GF-D8 (cell line): ENCODE data around the gene LCN1.
A peak's percentile ranks its signal among the peaks of the same experiment; 100 is the strongest.

Experiments used
- DNase-seq: peaks from one replicate; lab custom pipeline; 2025; lab: John Stamatoyannopoulos, UW

The LCN1 gene

GRCh38 chr9:135488527-135488926 lies 32.7 kb upstream of the LCN1 start:
- no peak for DNase-seq

- no peak for DNase-seq
Observed at GRCh38 chr9:135489188-135489906, 31.9 kb upstream of the LCN1 start.

- no peak for DNase-seq
Observed at GRCh38 chr9:135490166-135490870, 30.9 kb upstream of the LCN1 start.

- DNase-seq, result no peak
Observed at GRCh38 chr9:135490980-135491464, 30.2 kb upstream of the LCN1 start.

- no peak for DNase-seq
Observed at GRCh38 chr9:135491764-135492163, 29.5 kb upstream of the LCN1 start.

GRCh38 chr9:135492886-135493669 lies 28.2 kb upstream of the LCN1 start:
- no peak for DNase-seq

- DNase-seq, result no peak
Observed at GRCh38 chr9:135494791-135495559, 26.3 kb upstream of the LCN1 start.

GRCh38 chr9:135498381-135499126 lies 22.7 kb upstream of the LCN1 start:
- no peak for DNase-seq

- DNase-seq, result peak; percentile 47
Observed at GRCh38 chr9:135499326-135500070, 21.7 kb upstream of the LCN1 start.

- DNase-seq, result no peak
Observed at GRCh38 chr9:135500071-135500524, 21.1 kb upstream of the LCN1 start.

GRCh38 chr9:135500525-135501260 lies 20.5 kb upstream of the LCN1 start, which contains the start of gene MRPS2:
Gene MRPS2 (plus strand): TSS chr9:135500682. CDS start chr9:135500711, 29 bp downstream.
- peak; percentile 45 for DNase-seq

- no peak for DNase-seq
Observed at GRCh38 chr9:135501261-135502167, 19.7 kb upstream of the LCN1 start.

- no peak for DNase-seq
Observed at GRCh38 chr9:135502168-135502872, 18.9 kb upstream of the LCN1 start.

GRCh38 chr9:135502873-135503321 lies 18.3 kb upstream of the LCN1 start:
- no peak for DNase-seq

- DNase-seq, result no peak
Observed at GRCh38 chr9:135503371-135504261, 17.6 kb upstream of the LCN1 start.
